Coronary artery (tissue), 2 donors: ENCODE measurements around the gene BAD.
"Not testable (repeated sequence)": the region's sequence is repeated elsewhere in the genome, so short reads cannot be mapped to it uniquely, and the experiment has no call there.

Experiments used
- DNase-seq: peaks from one replicate; pipeline ENCODE4 v3.0.0-alpha.2; 2017; ENCODE audit warnings: low spot score
- H3K27ac ChIP-seq, 2 donors: fragments of 200-600 bp; sonication (generic); one replicate each; pipeline ENCODE4 v1.5.1; 2016 to 2019
- H3K4me3 ChIP-seq: fragments of 200-600 bp; sonication (generic); 2 replicates; pipeline ENCODE4 v1.5.1; 2016; ENCODE audit warnings: mild to moderate bottlenecking, moderate library complexity
- TF ChIP-seq, protein P1 (sequence below): fragments of 200-600 bp; sonication (generic); IDR thresholded peaks from one replicate; pipeline ENCODE4 v1.5.1; 2019; ENCODE audit warnings: antibody characterized with exemption

Gene BAD

DNA sequence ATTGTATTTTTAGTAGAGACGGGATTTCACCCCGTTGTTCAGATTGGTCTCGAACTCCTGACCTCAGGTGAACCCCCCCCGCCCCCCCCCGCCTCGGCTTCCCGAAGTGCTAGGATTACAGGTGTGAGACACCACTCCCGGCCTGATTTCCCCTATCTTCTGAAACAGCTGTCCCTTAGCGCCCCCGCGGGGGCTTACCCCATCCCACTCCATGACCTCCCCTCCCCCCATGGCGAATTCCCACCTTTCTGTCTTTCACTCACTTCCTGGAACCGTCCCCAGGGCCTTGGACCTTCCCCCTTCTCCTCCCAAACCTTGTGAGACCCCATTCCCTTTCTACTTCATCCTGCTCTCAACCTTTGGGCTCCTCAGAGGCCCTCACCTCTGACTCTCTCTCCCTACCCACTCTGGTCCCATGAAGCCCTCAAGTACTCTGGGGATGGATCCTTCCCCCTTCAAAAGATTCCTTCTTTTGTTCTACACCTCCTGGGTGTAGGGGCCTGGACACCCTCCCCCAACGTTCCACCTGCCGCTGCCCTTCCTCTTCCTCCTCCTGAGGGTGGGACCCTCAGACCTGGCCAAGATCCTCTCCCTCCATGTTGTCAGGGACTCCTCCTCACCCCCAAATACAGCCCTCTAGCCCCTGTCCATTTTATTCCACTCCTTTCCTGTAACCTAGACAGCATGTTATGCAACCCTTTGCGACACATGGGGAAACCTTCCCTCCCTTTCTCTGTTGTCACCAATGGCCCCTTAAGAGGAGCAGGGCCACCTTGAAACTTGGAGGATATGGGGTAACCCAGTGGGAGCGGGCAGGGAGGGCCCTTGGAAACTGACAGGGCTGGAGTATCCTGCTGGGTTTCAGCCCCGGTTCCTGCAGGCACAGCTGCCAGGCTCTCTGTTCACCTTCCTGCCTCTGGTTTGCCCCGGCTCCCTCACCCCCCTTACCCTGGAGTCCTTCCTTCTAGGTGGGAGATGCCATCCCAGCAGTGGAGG is 34.6 kb upstream of the BAD start:
- DNase-seq, result no peak
- H3K27ac ChIP-seq, result peak overlapping the region; percentile 91 to 99

DNA sequence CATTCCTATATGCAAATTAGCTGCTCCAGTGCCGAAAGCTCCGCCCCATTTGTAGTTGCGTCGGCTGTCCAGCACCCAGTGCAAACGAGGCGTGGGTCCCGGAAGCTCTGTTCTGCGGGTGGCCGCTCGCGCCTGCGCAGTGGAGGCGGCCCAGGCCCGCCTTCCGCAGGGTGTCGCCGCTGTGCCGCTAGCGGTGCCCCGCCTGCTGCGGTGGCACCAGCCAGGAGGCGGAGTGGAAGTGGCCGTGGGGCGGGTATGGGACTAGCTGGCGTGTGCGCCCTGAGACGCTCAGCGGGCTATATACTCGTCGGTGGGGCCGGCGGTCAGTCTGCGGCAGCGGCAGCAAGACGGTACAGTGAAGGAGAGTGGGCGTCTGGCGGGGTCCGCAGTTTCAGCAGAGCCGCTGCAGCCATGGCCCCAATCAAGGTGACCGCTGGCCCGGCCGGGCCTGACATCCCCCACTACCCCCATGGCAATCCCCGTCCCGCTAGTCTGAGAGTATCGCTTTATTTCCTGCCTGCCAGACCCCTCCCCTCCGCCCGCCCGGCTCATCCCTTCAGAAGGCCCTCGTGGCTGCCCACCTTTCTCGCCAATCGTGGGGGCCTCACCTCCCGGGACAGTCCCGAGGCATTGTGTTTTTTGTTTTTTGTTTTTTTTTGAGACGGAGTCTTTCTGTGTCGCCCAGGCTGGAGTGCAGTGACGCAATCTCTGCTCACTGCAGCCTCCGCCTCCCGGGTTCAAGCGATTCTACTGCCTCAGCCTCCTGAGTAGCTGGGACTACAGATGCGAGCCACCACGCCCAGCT is 33.7 kb upstream of the BAD start, which contains the start of gene PRDX5:
TSS of gene PRDX5 (plus strand) at position 161 of the 805 bp plus-strand sequence. CDS start at position 256, 95 bp downstream.
- DNase-seq, result peak; percentile 99
- Histone ChIP-seq H3K4me3 (peak within 1 kb of the TSS; percentile 91), H3K27ac (peak within 1 kb of the TSS; percentile 91 to 99)
- TF ChIP-seq, protein P1, sequence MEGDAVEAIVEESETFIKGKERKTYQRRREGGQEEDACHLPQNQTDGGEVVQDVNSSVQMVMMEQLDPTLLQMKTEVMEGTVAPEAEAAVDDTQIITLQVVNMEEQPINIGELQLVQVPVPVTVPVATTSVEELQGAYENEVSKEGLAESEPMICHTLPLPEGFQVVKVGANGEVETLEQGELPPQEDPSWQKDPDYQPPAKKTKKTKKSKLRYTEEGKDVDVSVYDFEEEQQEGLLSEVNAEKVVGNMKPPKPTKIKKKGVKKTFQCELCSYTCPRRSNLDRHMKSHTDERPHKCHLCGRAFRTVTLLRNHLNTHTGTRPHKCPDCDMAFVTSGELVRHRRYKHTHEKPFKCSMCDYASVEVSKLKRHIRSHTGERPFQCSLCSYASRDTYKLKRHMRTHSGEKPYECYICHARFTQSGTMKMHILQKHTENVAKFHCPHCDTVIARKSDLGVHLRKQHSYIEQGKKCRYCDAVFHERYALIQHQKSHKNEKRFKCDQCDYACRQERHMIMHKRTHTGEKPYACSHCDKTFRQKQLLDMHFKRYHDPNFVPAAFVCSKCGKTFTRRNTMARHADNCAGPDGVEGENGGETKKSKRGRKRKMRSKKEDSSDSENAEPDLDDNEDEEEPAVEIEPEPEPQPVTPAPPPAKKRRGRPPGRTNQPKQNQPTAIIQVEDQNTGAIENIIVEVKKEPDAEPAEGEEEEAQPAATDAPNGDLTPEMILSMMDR, result no peak

More for the DNA sequence above, 34.6 kb upstream of the BAD start:
- TF ChIP-seq, protein P1, result no peak
- peak overlapping the region; percentile 91 for H3K4me3 ChIP-seq

DNA sequence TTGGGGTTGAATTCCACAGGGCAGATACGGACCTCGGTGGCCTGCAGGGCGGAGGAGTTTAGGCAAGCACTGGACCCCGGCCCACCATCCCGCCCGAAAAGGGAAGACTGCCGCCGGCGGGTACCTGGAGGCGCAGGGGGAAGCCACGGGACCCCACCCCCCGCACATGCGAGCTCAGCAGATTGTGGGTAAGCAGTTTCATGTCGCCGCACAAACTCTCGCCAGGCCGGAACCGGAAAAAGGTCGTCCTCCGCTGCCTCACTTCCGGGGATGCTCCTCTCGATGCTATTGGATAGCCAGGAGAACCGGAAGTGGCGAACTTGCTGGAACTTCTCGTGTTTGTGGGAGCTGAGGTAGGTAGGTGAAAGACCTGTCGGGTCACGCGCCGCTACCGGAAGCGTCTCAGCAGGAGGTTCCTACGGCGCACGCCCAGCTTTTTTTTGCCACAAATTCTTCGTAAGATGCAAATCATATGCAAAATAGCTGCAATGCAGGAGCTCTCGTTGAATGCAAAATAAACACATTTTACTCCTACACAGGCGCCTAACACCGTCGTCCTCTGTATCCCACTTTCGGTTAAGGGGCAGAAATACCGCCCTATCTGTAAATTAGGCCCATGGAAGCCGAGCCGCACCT is 33.0 kb upstream of the BAD start, which contains the start of gene TRMT112:
TSS of gene TRMT112 (minus strand) at position 235 of the 636 bp plus-strand sequence. CDS start at position 202, 33 bp downstream.
- Histone ChIP-seq H3K4me3 (peak within 1 kb of the TSS; percentile 91), H3K27ac (peak within 1 kb of the TSS; percentile 91 to 99)
- DNase-seq, result peak; percentile 98
- TF ChIP-seq, protein P1, result no peak

DNA sequence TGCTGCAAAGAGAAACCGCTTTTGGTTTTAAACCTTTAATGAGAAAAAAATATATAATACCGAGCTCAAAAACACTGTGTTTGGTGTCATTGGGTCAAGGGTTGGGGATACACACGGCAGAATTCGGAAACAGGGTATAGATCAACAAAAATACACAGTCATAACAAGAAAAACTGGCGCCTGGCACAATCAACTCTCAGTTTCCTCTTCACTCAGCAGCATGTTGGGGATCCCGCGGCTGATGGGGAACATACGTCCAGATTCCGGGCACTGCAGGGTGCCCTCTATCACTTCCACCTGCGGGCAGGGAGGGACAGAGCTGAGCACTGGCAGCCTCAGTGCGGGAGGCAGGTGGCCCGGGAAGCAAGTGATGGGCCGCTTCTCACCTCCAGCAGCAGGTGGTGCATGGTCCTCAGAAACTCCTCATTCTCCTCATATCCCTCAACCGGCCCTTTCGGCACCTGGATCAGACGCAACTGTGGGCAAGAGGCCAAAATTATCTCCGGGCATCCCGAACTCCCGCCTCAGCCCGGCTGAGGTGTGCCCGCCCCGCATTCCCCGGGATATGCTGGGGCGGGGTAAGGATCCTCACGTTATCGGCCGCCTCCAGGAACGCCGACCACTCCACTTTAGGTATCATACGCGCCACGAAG is 32.3 kb upstream of the BAD start:
- Histone ChIP-seq H3K27ac (peak overlapping the region; percentile 91 to 99), H3K4me3 (peak overlapping the region; percentile 91)
- TF ChIP-seq, protein P1, result no peak
- no peak for DNase-seq

DNA sequence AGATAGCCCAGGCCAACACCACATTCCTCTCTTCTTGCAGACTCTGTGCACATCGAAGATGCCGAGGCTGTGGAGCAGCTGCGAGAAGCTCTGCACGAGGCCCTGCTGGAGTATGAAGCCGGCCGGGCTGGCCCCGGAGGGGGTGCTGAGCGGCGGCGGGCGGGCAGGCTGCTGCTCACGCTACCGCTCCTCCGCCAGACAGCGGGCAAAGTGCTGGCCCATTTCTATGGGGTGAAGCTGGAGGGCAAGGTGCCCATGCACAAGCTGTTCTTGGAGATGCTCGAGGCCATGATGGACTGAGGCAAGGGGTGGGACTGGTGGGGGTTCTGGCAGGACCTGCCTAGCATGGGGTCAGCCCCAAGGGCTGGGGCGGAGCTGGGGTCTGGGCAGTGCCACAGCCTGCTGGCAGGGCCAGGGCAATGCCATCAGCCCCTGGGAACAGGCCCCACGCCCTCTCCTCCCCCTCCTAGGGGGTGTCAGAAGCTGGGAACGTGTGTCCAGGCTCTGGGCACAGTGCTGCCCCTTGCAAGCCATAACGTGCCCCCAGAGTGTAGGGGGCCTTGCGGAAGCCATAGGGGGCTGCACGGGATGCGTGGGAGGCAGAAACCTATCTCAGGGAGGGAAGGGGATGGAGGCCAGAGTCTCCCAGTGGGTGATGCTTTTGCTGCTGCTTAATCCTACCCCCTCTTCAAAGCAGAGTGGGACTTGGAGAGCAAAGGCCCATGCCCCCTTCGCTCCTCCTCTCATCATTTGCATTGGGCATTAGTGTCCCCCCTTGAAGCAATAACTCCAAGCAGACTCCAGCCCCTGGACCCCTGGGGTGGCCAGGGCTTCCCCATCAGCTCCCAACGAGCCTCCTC is 31.4 kb upstream of the BAD start:
- not testable (repeated sequence) for H3K4me3 ChIP-seq, DNase-seq, H3K27ac ChIP-seq

DNA sequence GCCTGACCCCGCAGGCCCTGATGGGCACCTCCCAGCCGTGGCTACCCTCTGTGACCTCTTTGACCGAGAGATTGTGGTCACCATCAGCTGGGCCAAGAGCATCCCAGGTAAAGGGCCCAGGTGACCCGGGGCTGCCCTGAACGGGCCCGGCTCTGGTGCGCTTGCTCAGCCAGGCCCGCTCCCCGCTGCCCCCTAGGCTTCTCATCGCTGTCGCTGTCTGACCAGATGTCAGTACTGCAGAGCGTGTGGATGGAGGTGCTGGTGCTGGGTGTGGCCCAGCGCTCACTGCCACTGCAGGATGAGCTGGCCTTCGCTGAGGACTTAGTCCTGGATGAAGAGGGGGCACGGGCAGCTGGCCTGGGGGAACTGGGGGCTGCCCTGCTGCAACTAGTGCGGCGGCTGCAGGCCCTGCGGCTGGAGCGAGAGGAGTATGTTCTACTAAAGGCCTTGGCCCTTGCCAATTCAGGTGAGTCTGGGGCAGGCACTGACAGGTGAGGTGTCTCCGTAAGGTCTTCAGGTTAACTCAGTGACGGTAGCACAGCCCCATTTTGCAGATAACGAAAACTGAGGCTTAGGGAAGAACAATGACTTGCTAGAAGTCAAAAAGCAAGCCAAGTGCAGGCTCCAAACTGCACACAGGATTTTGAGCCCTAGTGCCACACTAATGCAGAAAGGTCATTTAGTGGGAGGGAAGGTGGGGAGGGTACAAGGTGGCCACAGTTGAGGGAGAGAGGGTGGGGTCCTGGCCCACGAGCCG is 30.5 kb upstream of the BAD start:
- no peak for DNase-seq
- H3K27ac ChIP-seq, result no peak overlapping the region
- TF ChIP-seq, protein P1, result no peak
- no peak overlapping the region for H3K4me3 ChIP-seq
